ENCODE measurements around the gene ADGRD2.

DNA sequence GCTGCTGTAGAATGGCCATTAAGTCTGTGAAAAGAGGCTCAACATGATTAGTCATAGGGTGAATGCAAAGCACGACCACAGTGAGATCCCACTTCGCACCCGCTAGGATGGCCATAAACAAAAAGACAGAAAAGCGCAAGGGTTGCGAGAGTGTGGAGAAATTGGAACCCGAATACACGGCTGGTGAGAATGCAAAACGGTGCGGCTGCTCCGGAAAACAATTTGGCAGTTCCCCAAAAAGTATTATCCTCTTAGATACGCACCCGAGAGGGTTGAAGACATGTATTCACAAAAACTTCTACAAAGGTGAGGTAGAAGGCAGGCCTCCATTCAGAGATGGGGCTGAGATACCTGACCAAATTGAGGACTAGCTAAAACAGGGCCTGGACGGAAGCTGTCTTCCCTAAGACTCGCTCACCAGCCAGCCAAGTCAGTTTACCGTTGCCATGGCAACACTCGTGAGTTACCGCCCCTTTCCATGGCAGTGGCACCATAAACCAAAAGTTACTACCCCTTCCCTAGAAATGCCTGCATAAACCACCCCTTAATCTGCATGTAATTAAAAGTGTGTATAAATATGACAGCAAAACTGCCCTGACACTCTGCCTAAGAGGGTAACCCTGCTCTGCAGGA, 34.3 kb upstream of the ADGRD2 start:
- TF ChIP-seq, protein P1, sequence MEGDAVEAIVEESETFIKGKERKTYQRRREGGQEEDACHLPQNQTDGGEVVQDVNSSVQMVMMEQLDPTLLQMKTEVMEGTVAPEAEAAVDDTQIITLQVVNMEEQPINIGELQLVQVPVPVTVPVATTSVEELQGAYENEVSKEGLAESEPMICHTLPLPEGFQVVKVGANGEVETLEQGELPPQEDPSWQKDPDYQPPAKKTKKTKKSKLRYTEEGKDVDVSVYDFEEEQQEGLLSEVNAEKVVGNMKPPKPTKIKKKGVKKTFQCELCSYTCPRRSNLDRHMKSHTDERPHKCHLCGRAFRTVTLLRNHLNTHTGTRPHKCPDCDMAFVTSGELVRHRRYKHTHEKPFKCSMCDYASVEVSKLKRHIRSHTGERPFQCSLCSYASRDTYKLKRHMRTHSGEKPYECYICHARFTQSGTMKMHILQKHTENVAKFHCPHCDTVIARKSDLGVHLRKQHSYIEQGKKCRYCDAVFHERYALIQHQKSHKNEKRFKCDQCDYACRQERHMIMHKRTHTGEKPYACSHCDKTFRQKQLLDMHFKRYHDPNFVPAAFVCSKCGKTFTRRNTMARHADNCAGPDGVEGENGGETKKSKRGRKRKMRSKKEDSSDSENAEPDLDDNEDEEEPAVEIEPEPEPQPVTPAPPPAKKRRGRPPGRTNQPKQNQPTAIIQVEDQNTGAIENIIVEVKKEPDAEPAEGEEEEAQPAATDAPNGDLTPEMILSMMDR (IDR thresholded peaks at IDR 0.05), result no peak
- TF ChIP-seq POLR2A (IDR thresholded peaks at IDR 0.05) (no peak), EP300 (IDR thresholded peaks at IDR 0.05) (no peak)
